ENCODE measurements around the gene FAM171A1.
"Not testable (repeated sequence)": the region's sequence is repeated elsewhere in the genome, so short reads cannot be mapped to it uniquely, and the experiment has no call there.

Gene FAM171A1

GRCh38 chr10:15320118-15320517 is 51.0 kb downstream of the FAM171A1 start:
- DNase-seq (ENCODE audit: low read depth in 2 of 2): no peak

DNA sequence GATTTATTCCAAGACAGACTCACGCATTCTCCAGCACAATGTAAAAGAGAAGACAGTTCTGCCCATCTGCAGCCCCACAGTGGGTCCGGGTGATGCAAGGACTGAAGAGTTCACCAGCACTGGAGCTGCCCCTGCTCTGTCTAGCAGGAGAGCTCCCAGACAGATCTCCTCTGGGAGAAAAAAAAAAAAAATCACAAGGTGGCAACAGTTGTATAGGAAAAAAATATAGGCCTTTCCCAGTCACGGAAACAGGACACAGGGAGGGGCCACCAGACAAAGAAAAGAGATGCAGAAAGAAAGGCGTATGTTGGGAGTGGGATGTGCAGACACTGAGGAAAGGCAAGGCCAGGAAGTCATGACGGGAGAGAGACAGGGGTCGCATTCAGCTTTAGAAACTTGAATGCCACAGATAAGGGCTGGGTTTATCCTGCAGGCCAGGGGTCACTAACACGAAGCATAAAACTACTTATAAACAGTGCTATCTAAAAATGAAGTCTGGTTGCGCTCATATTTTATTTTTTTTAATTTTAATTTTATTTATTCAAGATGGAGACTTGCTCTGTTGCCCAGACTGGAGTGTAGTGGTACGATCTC is 54.1 kb downstream of the FAM171A1 start:
- no peak for DNase-seq (ENCODE audit: low read depth in 2 of 2)

- no peak for DNase-seq (ENCODE audit: low read depth in 2 of 2)
These were observed 54.9 kb downstream of the FAM171A1 start for GRCh38 chr10:15316145-15316544.

DNA sequence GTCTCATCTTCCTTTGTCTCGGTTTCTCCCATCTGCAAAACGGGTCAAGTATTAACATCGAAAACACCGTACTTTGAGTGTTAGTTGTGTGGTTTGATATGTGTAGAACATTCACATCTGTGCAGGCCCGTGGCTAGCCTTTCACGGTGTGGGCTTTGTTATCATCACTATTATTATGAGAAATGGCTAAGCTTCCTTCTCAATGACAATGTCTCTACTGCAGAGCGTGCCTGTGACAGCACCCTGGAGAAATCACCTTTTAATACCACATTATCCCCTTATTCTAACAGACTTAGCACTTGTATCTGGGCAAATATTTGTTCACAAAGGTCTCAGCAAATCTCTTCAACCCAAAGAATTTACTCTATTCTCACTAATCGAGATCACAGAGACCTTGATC is 55.8 kb downstream of the FAM171A1 start:
- DNase-seq (ENCODE audit: low read depth in 2 of 2): no peak

- no peak for DNase-seq (ENCODE audit: low read depth in 2 of 2)
These were observed 56.5 kb downstream of the FAM171A1 start for GRCh38 chr10:15314482-15315045.

- no peak for DNase-seq (ENCODE audit: low read depth in 2 of 2)
These were observed 57.2 kb downstream of the FAM171A1 start for GRCh38 chr10:15313843-15314242.

- no peak for DNase-seq (ENCODE audit: low read depth in 2 of 2)
These were observed 58.0 kb downstream of the FAM171A1 start for GRCh38 chr10:15313047-15313446.

GRCh38 chr10:15311569-15312280 is 59.4 kb downstream of the FAM171A1 start:
- DNase-seq (ENCODE audit: low read depth in 2 of 2): no peak

DNA sequence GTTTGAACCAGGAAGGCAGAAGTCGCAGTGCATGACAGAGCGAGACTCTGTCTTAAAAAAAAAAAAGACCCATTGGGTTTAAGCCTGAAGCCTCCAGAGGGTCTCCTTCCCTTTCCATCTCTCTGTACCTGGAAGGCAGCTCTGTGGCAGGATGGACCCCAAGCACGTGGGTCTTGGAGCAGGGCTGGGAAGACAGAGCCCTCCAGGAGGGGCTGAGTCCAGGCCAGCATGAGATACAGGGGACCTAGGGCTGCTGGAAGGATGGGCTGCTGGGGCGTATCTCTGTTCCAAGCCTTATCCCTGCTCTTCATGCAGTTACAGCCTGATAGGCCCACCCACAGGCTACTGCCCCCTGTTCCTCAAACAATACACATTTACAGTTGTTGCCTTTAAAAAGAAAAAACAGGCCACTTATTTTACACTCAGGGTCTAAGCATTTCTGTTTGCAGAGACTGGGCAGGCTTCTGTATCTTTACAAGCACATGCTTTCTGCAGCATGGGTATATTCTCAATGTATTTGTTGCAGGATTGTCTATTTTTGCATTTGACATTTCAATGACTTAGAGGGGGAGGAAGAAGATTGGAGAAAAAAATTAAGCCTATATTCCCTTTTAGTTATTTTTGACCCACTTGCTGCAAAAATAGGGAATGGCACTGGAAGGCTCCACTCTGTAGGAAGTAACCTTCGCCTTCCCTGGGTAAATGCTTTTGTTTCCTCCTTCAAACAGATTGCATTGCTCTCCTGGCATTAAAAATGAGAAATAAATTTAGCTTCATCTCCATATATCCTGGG is 60.1 kb downstream of the FAM171A1 start:
- no peak for DNase-seq (ENCODE audit: low read depth in 2 of 2)

DNA sequence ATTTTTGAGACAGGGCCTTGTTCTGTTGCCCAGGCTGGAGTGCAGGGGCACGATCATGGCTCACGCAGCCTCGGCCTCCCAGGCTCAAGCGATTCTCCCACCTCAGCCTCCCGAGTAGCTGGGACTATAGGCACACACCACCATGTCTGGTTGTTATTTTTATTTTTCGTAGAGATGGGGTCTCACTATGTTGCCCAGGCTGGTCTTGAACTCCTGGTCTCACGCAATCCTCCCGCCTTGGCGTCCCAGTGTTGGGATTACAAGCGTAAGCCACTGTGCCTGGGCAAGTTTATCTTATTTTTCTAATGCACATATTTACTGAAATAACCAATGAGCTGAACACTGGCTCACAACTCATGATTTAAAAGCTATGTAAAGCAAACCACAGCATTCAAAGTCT is 61.9 kb downstream of the FAM171A1 start:
- DNase-seq (ENCODE audit: low read depth in 2 of 2): no peak

DNA sequence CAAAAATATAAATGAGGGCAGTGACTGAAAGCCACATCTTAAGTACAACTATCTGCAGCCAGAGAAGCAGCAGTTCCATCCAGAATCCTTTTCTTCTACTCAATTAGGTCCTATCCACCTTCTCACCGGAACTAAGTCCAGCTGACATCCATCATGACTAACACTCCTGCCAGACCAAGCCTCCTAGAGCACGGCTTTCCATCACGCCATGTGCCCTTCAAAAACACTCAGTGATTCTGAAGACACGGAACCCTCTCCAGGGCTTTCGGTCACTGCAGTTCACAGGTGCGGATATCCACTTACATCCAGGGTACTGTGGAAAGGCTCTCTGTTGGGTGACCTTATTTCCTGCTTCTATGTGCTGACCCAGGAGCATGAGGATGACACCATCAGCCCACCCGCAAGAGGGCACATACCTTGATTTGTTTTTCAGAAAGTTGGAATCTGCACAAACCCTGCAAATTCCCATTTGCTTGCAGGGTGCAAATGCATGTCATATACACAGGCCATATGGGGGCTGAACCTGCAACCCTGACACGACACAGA is 64.3 kb downstream of the FAM171A1 start:
- no peak for DNase-seq (ENCODE audit: low read depth in 2 of 2)

- no peak for DNase-seq (ENCODE audit: low read depth in 2 of 2)
These were observed 65.5 kb downstream of the FAM171A1 start for GRCh38 chr10:15305634-15306033.

GRCh38 chr10:15305161-15305560 is 65.9 kb downstream of the FAM171A1 start:
- no peak for DNase-seq (ENCODE audit: low read depth in 2 of 2)

DNA sequence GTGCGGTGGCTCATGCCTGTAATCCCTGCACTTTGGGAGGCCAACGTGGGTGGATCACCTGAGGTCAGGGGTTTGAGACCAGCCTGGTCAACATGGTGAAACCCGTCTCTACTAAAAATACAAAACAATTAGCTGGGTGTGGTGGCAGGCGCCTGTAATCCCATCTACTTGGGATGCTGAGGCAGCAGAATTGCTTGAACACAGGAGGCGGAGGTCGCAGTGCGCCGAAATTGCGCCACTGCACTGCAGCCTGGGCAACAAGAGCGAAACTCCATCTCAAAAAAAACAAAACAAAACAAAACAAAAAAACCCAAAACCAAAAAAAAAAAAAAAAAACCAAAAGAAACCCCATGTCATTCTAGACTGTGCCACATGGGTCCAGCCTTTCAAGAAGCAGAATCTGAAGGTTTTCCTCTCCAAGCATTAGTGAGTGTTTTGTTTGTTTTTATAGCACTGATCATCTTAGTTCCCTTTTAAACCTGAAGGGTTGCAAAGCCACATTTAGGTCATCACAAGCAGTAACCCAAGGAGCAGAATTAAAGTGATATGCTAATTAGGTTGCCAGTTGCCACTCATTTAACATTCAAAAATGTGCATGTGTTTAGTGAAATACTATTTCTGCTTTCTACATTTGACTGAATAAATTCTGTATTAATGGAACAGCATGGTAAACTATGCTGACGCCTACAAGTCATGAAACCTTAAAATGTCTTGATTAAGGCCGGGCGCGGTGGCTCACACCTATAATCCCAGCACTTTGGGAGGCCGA is 68.7 kb downstream of the FAM171A1 start:
- not testable (repeated sequence) for DNase-seq (ENCODE audit: low read depth in 2 of 2)

DNA sequence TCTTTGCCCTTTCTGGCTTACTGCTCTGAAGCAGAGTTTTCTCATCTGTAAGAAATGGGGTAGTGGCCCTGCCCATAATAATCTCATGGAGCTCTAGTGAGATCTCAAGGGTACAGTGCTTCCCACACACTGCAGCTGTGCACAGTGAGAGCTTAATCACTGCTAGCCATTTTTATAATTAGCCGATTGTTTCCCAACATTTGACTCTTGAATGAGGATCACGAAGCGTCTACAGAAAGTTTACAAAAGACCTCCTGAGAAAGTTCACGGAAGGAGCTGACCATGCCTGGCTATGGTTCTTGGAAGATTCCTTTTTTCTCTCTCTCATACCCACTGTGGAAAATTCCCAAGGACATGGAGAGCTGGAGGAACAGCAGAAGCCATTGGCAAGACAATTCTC is 70.4 kb downstream of the FAM171A1 start:
- no peak for DNase-seq (ENCODE audit: low read depth in 2 of 2)

- no peak for DNase-seq (ENCODE audit: low read depth in 2 of 2)
These were observed 70.9 kb downstream of the FAM171A1 start for GRCh38 chr10:15300145-15300544.

GRCh38 chr10:15296701-15297100 is 74.4 kb downstream of the FAM171A1 start:
- DNase-seq (ENCODE audit: low read depth in 2 of 2): no peak

GRCh38 chr10:15295537-15296325 is 75.4 kb downstream of the FAM171A1 start:
- DNase-seq (ENCODE audit: low read depth in 2 of 2): no peak

- no peak for DNase-seq (ENCODE audit: low read depth in 2 of 2)
These were observed 76.9 kb downstream of the FAM171A1 start for GRCh38 chr10:15293862-15294842.
